ENCODE results near the gene CCL20.

Gene CCL20

DNA sequence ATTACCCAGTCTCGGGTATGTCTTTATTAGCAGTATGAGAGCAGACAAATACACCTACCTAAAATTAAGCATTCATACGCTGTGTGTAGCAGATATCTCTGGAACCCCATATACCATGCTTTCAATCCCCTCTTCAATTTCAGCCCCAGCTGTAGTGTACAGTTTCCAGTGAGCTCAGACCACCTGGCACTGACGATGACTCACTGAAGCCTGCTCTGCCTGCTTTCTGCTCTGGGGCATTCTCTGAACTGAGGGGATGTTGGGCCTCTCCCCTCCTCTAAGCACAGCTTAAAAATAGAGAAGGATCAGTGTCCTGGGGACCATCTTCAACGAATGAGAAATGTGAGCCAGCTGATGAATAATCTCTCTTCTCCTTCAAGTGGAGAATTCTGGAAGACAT is 8.7 kb upstream of the CCL20 start:
- DNase-seq (ENCODE audit: low read depth) = peak; percentile 70

DNA sequence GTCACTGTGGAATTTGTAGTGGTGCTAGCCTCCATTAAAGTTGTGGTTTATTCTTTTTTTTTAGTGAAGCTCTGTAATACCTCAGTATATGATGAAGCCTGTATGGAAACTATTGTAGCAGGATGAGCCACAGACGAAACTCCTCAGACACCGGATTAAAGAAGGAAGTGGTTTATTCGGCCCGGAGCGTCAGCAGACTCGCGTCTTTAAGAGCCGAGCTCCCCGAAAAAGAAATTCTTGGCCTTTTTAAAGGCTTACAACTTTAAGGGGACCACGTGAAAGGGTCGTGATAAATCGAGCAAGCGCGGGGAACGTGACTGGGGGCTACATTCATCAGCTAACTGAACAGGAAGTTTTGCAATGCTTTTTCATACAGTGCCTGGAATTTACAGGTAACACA is 8.1 kb upstream of the CCL20 start:
- peak; percentile 78 for DNase-seq (ENCODE audit: low read depth)

DNA sequence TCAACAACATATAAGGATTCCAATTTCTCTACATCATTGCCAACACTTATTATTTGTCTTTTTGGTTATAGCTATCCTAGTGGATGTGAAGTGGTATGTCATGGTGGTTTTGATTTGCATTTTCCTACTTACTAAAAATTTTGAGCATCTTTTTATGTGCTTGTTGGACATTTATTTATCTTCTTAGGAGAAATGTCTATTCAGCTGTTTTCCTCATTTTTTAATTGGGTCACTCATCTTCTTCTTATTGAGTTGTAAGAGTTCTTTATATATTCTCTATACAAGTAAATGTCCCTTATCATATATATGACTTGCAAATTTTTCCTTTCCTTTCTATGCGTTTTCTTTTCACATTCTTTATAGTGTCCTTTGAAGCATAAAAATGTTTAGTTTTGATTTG is 4.7 kb upstream of the CCL20 start:
- DNase-seq (ENCODE audit: low read depth) = no peak

DNA sequence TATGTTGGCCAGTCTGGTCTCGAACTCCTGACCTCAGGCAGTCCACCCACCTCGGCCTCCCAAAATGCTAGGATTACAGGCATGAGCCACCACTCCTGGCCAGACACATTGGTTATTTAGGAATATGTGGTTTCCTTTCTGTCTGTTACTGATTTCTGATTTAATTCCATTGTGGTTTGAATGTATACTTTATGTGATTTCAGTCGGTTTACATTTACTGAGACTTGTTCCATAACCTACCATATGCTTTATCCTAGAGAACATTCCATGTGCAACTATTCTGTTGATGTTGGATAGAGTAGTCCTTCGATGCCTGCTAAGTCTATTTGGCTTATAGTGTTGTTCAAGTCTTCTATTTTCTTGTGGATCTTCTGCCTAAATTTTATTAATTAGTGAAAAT is 1.6 kb upstream of the CCL20 start:
- DNase-seq (ENCODE audit: low read depth) = no peak

DNA sequence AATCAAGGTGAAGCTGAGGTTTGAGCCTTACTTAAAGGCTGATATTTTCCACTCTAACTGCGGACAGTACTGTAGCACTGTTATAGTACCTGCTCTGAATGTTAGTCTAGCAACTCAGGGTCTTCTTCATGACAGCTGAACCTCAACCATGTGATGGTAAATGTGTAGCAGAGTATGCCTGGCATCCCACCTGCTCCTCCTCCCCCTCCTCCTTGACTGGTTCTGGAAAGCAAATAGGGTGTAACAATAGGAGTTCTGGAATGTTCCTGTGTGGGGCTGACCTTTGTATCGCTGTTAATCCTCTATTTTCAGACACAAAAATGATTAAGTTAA is 447 bp upstream of the CCL20 start:
- no peak for DNase-seq (ENCODE audit: low read depth)

DNA sequence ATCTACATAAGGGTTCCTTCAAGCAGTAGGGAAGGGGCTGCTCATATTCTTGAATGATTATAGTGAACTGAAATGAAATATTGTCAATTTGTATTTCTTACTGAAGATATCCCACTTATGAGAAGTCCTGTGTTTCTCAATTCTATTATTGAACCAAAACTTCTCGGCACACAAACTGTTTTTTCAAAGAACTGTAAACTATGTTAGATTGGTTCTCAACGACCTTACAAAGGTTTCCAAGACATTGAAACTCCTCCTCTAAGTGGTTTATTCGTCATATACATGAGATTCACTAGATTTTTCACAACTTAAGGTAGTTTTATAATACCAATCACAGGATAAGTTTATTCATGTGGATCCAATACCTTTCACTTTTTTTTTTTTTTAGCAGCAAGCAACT is 1.4 kb downstream of the CCL20 start:
- DNase-seq (ENCODE audit: low read depth) = peak; percentile 76

DNA sequence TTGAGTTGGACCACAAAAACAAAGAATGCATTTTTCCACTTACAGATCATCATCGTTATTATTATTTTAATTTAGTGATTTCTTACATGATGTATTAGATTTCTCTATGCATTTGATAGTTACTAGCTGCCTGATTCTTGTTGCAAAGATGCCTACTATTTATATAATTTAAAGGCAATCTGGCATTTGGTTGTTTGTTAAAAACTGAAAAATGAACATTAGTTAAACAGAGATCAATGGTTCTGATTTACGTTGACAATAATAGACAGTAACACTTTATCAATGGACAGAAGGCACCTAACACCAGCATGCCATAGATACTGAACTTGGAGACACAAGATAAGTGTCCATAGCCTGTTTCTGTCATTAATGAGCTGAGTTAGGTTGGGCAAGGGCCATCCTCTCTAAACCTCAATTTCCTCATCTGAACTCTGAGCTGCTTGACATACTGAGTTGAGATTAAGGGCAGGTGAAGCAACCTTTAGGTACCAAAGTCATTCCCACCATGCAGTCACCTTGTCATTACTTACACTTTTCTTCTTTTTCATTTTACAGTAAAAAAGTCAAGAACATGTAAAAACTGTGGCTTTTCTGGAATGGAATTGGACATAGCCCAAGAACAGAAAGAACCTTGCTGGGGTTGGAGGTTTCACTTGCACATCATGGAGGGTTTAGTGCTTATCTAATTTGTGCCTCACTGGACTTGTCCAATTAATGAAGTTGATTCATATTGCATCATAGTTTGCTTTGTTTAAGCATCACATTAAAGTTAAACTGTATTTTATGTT is 3.1 kb downstream of the CCL20 start:
- peak; percentile 65 for DNase-seq (ENCODE audit: low read depth)

DNA sequence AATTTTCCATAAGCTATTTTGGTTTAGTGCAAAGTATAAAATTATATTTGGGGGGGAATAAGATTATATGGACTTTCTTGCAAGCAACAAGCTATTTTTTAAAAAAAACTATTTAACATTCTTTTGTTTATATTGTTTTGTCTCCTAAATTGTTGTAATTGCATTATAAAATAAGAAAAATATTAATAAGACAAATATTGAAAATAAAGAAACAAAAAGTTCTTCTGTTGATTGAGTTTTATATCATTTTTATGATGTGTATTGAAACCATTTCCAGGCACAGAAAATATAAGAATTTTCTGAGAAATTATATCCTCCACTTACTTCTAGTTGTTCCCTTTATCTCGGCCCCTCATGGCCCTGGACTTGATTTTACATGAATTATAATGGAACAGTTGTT is 3.7 kb downstream of the CCL20 start:
- no peak for DNase-seq (ENCODE audit: low read depth)

DNA sequence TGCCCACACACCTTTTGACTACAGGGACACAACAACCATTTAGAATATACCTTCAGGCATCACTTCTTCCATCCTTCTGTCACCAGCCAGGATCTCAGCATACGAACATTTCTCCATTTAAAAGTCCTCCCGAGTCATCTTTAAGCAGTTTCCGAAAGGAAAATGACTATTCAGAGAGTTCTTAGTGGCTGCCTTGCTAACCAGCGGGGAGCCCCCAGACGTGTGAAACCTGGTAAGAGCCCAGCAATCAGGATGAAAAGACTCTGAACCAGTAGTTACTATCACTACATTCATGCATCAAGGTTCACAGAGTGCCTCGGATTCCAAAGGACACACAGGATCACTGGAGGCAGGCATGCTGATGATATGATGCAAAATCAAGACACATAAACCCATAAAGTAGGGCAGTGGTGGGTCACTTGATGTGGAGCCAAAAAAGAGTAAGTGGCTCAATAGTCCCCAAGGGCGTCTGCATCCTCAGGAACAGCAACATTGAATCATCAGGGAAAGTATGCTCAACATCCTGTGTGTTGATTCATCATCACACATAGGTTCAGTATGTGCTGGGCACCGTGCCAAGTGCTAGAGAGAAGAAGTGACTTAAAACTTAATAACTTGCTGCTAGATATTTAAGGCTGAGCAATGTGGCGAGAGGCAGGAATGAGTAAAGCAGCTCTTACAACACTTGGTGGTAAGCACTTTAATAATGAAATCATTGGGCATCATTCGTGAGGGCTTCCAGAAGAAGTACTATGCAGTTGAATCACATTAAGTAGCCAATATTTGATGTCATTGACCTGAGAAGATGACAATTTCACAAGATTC is 4.4 kb downstream of the CCL20 start:
- DNase-seq (ENCODE audit: low read depth) = peak; percentile 100

DNA sequence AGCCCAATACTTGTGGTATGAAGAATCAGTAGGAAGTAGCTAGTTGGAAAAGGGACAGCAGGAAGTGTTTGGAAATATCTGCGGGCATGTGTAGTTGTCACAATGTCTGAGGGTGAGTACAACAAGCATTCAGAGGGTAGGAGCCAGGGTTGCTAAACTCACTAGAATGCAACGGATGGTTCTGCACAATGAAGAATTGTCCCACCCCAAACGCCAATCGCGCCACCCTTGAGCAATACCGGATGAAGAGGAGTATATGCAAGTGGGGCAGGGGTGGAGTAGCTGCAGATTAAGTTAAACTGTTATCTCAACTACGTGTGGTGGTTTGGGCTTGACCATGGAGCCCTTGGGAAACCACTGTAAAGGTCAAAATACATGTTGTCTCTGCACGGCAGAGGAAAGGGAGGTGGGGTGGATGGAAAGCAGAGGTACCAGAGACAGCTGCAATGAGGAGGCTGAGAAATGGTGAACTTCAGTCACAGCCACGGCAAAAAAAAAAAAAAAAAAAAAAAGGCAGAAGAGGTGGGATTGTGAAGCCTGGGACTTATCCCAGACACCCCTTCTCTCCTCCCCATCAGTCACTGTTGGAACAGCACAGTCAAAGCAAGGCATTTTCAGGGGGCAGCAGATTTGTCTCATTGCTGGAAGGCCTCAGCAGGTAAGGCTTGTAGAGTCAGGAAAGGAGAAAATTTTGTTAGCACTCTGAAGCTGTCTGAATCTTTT is 5.2 kb downstream of the CCL20 start:
- DNase-seq (ENCODE audit: low read depth) = peak; percentile 93

DNA sequence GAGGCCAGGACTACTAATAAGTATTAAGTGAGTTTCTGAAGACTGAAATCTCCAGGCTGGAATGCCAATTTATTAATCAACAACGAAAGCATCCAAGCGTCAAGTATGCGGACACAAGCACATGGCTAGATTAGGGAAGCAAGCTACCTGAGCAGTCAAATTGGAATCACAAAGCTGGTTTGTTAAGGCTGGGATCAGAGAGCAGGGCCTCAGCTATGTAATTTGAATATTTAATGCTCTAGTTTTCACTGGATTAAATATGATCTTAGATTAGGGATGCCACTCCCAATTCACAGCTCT is 5.7 kb downstream of the CCL20 start:
- DNase-seq (ENCODE audit: low read depth) = no peak

DNA sequence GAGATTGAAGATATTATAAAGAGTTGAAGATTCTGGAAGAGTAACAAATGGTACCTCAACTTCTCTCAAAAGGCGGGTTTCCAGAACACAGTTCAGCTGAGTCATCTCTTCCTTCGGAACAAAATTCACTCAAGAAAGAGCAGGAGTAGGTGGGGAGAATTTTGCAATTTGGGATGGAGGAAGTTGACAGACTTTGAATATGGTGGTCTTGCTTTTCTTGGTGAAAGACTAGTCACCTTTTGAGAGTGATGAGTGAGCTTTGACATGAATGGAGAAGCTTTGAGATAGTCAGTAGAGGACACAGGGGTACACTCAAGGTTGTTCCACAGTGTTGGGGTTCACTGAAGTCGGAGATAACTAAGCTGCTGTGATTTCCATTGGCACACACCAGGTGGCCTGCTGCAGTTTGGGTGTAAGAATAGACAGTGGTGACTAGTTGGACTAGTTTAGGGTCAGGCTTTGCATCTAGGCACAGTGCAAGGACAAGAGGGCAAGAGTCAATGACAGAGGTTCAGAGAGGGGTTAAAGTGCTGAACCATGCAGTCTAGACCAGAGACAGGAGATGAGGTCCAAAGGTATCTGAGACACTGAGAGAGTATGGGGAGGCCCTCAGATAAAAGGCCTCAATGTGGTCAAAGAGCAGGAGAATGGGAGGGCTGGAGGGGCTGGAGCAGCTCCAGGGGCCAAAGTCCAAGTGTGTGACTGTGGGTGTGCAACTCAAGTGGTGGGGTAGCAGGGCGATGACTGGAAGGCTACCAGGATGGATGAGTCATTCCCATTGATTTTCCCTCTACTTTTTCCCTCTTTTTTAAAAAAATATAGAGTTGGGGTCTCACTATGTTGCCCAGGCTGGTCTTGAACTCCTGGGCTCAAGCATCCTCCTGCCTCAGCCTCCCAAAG is 7.7 kb downstream of the CCL20 start:
- no peak for DNase-seq (ENCODE audit: low read depth)

DNA sequence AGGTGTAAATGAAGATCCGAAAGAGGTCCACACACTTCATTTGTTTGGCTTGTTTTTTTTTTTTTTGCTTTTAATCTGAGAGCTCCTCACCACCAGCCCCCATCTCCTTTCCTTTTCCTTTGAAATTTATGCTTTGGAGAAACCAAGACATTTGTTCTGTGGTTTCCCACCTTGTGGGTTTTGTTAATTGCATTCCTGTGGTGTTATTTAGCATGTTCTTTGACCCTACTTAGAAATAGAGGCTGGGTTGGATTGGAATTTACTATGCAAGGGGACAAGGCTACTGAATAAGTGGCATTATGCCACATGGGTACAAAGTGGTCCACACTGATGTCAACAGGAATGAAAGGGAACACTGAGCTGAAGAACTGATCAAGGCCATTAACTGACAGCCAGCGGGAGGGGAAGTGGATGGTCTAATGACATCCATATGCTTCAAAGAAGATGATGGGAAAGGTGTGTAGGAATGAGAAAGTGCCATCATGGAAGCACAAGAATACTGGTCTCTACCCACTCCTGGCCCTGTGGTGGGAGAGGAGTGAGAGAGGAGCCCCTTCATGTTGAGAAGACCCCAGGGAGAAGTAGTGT is 8.9 kb downstream of the CCL20 start:
- no peak for DNase-seq (ENCODE audit: low read depth)

DNA sequence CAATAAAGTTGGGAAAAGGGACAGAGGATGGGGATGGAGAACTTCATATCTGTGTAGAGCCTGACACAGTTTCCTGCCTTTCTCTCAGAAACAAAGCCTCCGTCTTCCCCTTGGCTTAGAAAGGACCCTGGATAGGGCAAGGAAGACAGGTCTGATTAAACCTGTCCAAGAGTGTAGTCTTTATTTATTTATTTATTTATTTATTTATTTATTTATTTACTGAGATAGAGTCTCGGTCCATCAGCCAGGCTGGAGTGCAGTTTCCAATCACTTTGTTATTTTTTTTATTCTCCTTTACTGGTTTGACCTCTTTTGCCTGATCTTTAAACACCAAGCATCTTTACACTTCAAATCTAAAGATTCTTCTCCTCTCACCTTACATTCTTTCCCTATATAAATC is 10.3 kb downstream of the CCL20 start:
- no peak for DNase-seq (ENCODE audit: low read depth)

DNA sequence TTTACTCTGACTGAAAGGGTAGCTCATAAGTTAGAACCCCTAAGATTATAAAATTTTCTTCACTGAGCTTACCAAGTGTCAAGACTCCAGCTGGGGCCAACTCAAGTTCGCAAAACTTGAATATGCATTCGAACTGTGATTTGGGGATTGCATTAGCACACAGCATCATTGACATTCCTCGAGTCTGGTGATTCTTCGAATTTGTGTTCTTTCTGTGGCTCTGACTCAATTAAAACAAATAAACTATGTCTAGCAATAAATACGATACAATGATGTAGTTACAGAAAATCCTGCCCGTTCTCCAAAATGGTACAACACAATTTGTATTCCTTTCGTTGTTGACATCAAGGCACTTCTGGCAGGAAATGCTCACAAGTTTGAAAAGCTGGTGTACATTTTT is 11.1 kb downstream of the CCL20 start:
- peak; percentile 79 for DNase-seq (ENCODE audit: low read depth)

DNA sequence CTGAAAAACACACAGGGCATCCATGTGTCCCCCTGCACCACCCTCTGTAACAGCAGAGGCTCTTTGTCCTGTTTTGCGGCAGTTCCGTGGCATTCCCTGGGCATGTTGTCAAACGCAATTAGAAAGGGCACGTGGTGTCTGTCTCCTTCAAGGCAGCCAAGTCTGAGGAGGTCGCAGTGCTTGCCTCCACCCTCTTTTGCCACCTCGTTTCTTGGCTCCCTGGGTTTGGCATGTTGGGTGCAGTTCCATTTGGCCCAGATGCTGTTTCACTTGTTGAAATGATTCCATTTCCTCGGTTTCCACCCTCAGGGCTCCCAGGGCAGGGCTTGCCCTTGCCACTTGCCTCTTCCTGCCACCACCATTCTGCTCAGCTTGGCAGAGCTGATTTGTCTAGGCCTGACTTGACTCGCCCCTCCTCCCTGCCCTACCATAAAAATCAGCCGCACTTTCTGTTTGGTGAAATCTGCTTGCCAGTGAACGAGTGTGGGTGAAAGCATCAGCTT is 12.4 kb downstream of the CCL20 start:
- no peak for DNase-seq (ENCODE audit: low read depth)

DNA sequence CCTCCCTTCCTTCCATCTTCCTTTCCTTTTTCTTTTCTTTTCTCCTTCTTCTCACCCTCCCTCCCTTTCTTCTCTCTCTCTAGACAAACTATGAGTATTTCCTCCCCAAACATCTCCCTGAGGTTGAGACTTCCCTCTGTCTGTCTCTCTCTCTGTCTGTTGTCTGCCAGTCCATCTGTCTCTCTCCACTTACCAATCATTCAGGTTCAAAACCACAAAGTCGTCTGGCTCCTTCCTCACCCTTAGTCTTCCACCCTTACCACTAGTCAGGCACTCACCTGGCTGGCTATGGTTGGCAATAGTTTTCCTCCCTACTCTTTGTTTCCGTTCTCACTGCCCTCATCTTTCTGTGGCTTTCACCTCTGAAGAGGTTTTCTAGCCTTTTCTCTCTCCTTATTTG is 12.9 kb downstream of the CCL20 start:
- DNase-seq (ENCODE audit: low read depth) = no peak

DNA sequence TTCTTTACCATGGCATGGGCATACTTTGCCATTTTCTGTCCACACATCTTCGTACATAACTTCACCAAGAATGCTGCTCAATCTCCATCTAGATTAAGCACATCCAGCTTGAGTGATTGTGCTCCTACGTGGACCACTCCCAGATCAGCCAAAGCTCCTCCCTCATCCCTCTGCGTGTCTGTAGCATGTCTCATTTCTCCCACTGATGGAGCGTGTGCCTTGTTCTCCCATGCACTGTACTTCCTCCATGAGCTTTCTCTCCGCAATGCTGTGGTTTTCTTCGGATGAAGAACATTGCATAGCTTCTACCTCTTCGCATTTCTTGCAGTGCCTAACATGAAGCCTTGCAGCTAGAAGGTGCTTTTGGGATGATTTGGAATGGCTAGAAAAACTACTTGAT is 13.5 kb downstream of the CCL20 start:
- DNase-seq (ENCODE audit: low read depth) = no peak

DNA sequence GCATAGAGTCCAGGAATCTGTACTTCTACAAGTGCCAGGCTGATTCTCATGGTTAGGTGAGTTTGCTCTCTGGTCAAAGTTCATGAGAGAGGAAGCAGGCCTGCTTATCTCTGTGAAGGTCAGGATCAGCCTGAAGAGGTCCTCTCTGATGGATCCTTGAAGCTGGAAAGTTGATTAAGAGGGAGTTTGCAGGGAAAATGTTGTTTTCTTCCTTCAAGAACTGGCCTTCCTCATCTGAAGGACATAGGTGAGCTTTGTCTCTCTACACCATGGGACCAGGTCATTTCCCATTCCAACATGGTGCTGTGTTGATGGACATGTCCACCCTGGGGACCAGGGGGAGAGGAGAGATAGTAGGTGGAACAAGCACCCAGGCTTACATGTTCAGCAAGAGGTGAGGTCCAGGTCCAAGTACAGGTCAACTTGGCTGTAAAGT is 14.9 kb downstream of the CCL20 start:
- no peak for DNase-seq (ENCODE audit: low read depth)

DNA sequence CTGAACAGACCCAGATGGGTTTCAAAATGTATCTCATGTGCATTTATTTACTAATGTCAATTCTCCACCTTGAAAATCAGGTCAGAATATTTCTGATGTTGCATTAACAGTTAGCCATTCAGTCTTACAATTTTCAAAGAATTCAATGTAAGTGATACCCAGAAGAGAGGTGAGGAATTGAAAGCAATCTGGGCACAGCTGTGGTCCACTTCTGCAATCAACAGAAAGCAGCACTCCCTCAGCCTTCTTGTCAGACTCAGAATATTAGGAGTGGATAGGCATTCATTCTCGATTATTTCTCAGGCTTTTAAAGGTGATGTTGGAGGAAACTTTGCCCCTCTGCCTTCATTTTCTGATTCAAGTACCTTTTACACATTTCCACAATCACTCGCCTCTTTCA is 15.7 kb downstream of the CCL20 start:
- no peak for DNase-seq (ENCODE audit: low read depth)

DNA sequence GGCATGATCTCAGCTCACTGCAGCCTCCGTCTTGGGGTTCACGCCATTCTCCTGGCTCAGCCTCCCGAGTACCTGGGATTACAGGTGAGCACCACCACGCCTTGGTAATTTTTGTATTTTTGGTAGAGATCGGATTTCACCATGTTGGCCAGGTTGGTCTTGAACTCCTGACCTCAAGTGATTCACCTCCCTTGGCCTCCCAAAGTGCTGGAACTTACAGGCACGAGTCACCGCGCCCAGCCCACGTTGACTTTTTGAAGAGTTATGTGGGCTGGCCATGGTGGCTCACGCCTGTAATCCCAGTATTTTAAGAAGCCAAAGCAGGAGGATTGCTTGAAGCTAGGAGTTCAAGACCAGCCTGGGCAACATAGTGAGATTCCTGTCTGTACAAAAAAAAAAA is 20.8 kb downstream of the CCL20 start:
- no peak for DNase-seq (ENCODE audit: low read depth)

Data from iris pigment epithelial cell (primary cell).